Placental pericyte (primary cell): ENCODE results near the gene OR4D2. TPM values are rescaled to one million over a fixed set of nuclear protein-coding genes. Genes with fewer than 3 reads are reported as not detected.

Source experiments
- total RNA-seq: library from RNA; depleted of rRNA; stranded (reverse); fragments of >200 nt; gene quantifications from 2 replicates; pipeline ENCODE4 v1.2.3, GENCODE V29; 2012

OR4D2 gene
- not detected in 2 replicates for total RNA-seq

DNA sequence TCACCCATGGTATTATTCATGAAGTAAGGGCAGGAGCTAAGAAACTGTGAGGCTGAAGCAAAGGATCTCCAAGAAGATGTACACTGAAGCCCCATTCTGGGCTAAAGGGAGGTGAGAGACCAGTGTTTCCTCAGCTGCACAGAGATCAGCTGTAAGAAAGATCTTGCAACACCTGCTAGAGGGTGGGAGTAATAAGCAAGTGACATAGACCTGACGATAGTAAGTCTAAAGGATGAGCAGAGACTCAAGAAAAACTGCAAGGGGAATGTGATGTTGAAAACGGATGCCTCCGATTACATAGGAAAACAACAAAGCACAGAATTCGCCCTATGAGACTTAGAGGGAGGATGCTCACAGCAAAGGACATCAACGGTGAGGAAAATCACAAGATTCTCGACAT is at the start of gene OR4D2:
Gene OR4D2 (plus strand): TSS at position 301 of the 400 bp plus-strand sequence. CDS start 2,674 bp downstream, outside the sequence.

GRCh38 chr17:58147930-58148434 is 18.8 kb upstream of the OR4D2 start, which contains the start of gene OR4D1:
TSS of gene OR4D1 (plus strand) at chr17:58148384. CDS start at chr17:58155154, 6,770 bp downstream.

GRCh38 chr17:58192612-58193011 is 25.8 kb downstream of the OR4D2 start, which contains the start of gene EPX:
TSS of gene EPX (plus strand) at chr17:58192726. CDS start at chr17:58192847, 121 bp downstream.

DNA sequence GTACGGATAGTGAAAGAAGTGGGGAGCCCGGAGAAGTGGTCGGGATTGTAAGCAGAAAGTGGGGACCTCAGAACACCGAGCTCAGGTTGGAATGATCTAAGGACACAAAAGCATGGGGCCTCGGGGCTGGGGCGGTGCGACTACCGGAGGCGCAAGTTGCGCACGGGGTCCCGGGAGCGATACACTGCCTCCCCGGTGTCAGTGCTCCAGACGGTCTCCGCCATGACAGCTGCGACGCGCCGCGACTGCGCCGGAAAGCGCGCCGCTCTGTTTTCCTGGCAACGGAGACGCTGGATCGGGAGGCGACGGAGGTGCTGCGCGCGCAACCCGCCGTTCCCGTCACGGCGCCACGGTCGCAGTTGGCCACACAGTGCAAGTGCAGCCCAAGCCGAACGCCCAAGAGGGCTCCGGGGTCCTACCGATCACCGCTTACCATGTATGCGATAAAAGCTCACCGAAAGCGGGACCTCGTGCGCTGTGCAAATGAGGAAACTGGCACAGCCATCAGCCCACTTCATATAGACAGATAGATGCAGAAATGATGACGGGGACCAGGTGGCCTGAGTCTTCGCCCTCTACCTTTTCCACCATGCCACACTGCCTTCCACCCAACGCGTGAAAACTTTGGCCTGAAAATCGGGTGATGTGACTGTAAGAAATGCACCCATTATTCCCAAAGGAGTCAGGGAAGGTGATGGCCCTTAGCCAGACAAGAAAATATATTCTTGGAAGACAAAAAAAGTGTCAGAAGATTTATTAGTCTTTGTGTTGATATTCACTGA is 52.4 kb downstream of the OR4D2 start, which contains the start of gene MKS1:
Gene MKS1 (minus strand): TSS at position 249 of the 782 bp plus-strand sequence. CDS start 25 bp downstream, at position 224.

Other genes starting within 250 kb of the OR4D2 start
- gene CUEDC1, start 211.6 kb upstream of the OR4D2 start, total RNA-seq: 12.5 and 23.6 TPM in 2 replicates
- gene VEZF1, start 178.7 kb upstream of the OR4D2 start, total RNA-seq: 36.5 and 58.4 TPM in 2 replicates
- 328 and 537 TPM in 2 replicates for gene SRSF1, start 159.7 kb upstream of the OR4D2 start, total RNA-seq
- gene DYNLL2, start 83.6 kb upstream of the OR4D2 start, total RNA-seq: 10.1 and 11.9 TPM in 2 replicates
- not detected in 2 replicates for gene OR4D1, start 18.6 kb upstream of the OR4D2 start, total RNA-seq
- not detected in 2 replicates for gene EPX, start 25.7 kb downstream of the OR4D2 start, total RNA-seq
- gene MKS1, start 52.3 kb downstream of the OR4D2 start, total RNA-seq: 12.0 and 14.6 TPM in 2 replicates
- 0.22 TPM in 1 of 2 replicates, not detected in the other for gene LPO, start 71.6 kb downstream of the OR4D2 start, total RNA-seq
- gene MPO, start 114.0 kb downstream of the OR4D2 start, total RNA-seq: not detected in 2 replicates
- gene TSPOAP1, start 161.8 kb downstream of the OR4D2 start, total RNA-seq: under 0.01 TPM in 1 of 2 replicates, not detected in the other
- gene SUPT4H1, start 185.2 kb downstream of the OR4D2 start, total RNA-seq: 39.8 and 45.8 TPM in 2 replicates